ENCODE data around the gene GCC1. TPM values are rescaled to one million over a fixed set of nuclear protein-coding genes. Genes with fewer than 3 reads are reported as not detected.

Gene GCC1
- total RNA-seq, 1 experiment from 2014 or later: 16.8 TPM

DNA sequence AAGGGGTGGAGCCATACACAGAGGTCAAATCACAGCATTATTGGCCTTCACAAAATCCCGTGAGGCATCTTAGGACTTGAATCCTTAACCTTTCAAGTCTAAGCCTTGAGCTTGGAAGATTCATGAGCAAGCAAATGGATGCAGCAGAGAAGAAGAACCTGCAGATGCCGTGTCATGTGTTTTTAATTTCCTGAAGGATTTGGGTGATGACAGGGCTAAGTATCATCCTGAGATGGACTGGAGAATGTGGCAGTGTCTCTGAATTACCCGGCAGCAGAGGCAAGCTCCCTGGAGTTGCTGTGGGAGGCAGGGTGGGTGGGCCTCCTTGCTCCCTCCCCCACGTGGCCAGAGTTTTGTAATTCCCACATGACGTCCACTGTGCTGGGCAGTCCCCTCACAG is 50.8 kb downstream of the GCC1 start:
- Histone ChIP-seq H2BK5ac (ENCODE audit: insufficient read length, low read length) (no peak overlapping the region), H3K4ac (ENCODE audit: low read depth, low read length) (no peak overlapping the region), H3K23ac (ENCODE audit: insufficient read length, low read depth, low read length) (no peak overlapping the region), H2BK12ac (ENCODE audit: insufficient read length, low read depth, low read length) (no peak overlapping the region), H2BK20ac (ENCODE audit: low read depth, low read length, poor library complexity, severe bottlenecking) (no peak overlapping the region), H2AK5ac (ENCODE audit: insufficient read length, low read length) (no peak overlapping the region), H2BK15ac (ENCODE audit: low read depth, low read length) (no peak overlapping the region), H2AFZ (ENCODE audit: low read length) (no peak overlapping the region), H2BK120ac (ENCODE audit: low read depth, low read length, poor library complexity, severe bottlenecking) (no peak overlapping the region), H3K4me1 (ENCODE audit: insufficient read depth, low read length) (no peaks in the 10 kb centered on the region), H3K9me3 (ENCODE audit: control insufficient read depth, low read depth, low read length) (no peaks in the 10 kb centered on the region), H3K56ac (ENCODE audit: insufficient read length, low read depth, low read length) (no peak overlapping the region), H4K8ac (replicated peaks; ENCODE audit: insufficient read length, low read depth, low read length) (no peak overlapping the region), H3K27me3 (ENCODE audit: insufficient read depth, low read length) (peaks cover 2% of the 10 kb centered on the region; the same call in 1 of the 2 replicates), H3K18ac (ENCODE audit: insufficient read length, low read depth, low read length) (no peak overlapping the region), H3K27ac (ENCODE audit: insufficient read length, low read depth, low read length) (no peak overlapping the region), H3K23me2 (ENCODE audit: insufficient read length, low read depth, low read length, poor library complexity, severe bottlenecking) (no peaks in the 10 kb centered on the region), H4K20me1 (ENCODE audit: control insufficient read depth, insufficient read depth, insufficient read length) (no peaks in the 10 kb centered on the region), H3K79me2 (ENCODE audit: insufficient read depth, low read length) (no peaks in the 10 kb centered on the region), H4K91ac (ENCODE audit: insufficient read length, low read depth, low read length) (no peak overlapping the region), H3T11ph (ENCODE audit: low read length) (no peak overlapping the region), H3K4me2 (ENCODE audit: insufficient read depth, insufficient read length, low read length) (peak overlapping the region; percentile 28), H4K5ac (ENCODE audit: insufficient read length, low read depth, low read length) (no peak overlapping the region), H3K79me1 (ENCODE audit: insufficient read depth, low read depth, low read length, poor library complexity, severe bottlenecking) (no peaks in the 10 kb centered on the region), H3K14ac (ENCODE audit: insufficient read depth, low read length) (no peak overlapping the region), H3K9ac (ENCODE audit: extremely low read depth, insufficient read length, low read length) (no peak overlapping the region)
- Mint-ChIP-seq H3K36me3 (ENCODE audit: insufficient read depth in 1 of 3, low read depth in 3 of 3) (no peaks in the 10 kb centered on the region), H3K27me3 (ENCODE audit: low read depth) (peaks cover 75% of the 10 kb centered on the region), H3K9me3 (peaks cover 5 to 6% of the 10 kb centered on the region in 2 experiments; a peak in 4 of 5 replicates), H3K27ac (no peak overlapping the region), H3K4me1 (peaks cover 12 to 28% of the 10 kb centered on the region in 2 experiments), H3K4me3 (no peak overlapping the region)
- no CpG with 5 or more reads among the region's 5 CpGs for WGBS (ENCODE audit: extremely low coverage, insufficient read length, low lambda C conversion rate)
- TF ChIP-seq, protein P1, sequence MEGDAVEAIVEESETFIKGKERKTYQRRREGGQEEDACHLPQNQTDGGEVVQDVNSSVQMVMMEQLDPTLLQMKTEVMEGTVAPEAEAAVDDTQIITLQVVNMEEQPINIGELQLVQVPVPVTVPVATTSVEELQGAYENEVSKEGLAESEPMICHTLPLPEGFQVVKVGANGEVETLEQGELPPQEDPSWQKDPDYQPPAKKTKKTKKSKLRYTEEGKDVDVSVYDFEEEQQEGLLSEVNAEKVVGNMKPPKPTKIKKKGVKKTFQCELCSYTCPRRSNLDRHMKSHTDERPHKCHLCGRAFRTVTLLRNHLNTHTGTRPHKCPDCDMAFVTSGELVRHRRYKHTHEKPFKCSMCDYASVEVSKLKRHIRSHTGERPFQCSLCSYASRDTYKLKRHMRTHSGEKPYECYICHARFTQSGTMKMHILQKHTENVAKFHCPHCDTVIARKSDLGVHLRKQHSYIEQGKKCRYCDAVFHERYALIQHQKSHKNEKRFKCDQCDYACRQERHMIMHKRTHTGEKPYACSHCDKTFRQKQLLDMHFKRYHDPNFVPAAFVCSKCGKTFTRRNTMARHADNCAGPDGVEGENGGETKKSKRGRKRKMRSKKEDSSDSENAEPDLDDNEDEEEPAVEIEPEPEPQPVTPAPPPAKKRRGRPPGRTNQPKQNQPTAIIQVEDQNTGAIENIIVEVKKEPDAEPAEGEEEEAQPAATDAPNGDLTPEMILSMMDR (conservative IDR thresholded peaks at IDR 0.05): no peak
- DNase-seq: no peak

All from H9 (cell line).